ENCODE data around the gene DRD1. TPM values are rescaled to one million over a fixed set of nuclear protein-coding genes. Genes with fewer than 3 reads are reported as not detected.

DRD1 gene
- total RNA-seq: not detected

GRCh38 chr5:175444060-175444904 lies at the start of gene DRD1:
Gene DRD1, minus strand, starts transcription at chr5:175444182. Its CDS starts 1,083 bp downstream, at chr5:175443099.

GRCh38 chr5:175478384-175479124 lies 34.6 kb upstream of the DRD1 start, which contains the start of gene SFXN1:
Gene SFXN1, plus strand, starts transcription at chr5:175478560. Its CDS starts 13,544 bp downstream, at chr5:175492104.

Other genes starting within 250 kb of the DRD1 start
- gene SFXN1, start 34.4 kb upstream of the DRD1 start, total RNA-seq: 49.2 TPM
- gene HRH2, start 213.9 kb upstream of the DRD1 start, total RNA-seq: 3.2 TPM